Uterus (tissue), 4 donors: ENCODE measurements around the gene LRGUK. TPM values are rescaled to one million over a fixed set of nuclear protein-coding genes. Genes with fewer than 3 reads are reported as not detected.

ENCODE experiments used
- DNase-seq, 2 donors: peaks; one replicate each; pipeline ENCODE4 v3.0.0-alpha.2; 2019 to 2020
- H3K27ac ChIP-seq, 2 donors: fragments of 200-600 bp; sonication (generic); 1 replicate in 1 of 2; 2 replicates in 1 of 2; pipeline ENCODE4 v1.5.1; 2016 to 2018
- H3K27me3 ChIP-seq, 2 donors: fragments of 200-600 bp; sonication (generic); one replicate each; pipeline ENCODE4 v1.5.1; 2018 to 2019; ENCODE audit warnings: control low read depth in 1 of 2
- H3K36me3 ChIP-seq, 2 donors: fragments of 200-600 bp; sonication (generic); one replicate each; pipeline ENCODE4 v1.5.1; 2019; ENCODE audit warnings: control low read depth in 1 of 2
- H3K4me1 ChIP-seq, 2 donors: fragments of 200-600 bp; sonication (generic); one replicate each; pipeline ENCODE4 v1.5.1; 2018 to 2019; ENCODE audit warnings: control low read depth in 1 of 2
- H3K4me3 ChIP-seq, 2 donors: fragments of 200-600 bp; sonication (generic); 1 replicate in 1 of 2; 2 replicates in 1 of 2; pipeline ENCODE4 v1.5.1; 2018 to 2019; ENCODE audit warnings: mild to moderate bottlenecking in 1 of 2
- H3K9me3 ChIP-seq, 2 donors: fragments of 200-600 bp; sonication (generic); one replicate each; pipeline ENCODE4 v1.5.1; 2019; ENCODE audit warnings: control low read depth in 1 of 2
- POLR2A ChIP-seq, 2 donors: fragments of 450-650 bp; IDR thresholded peaks; one replicate each; pipeline ENCODE4 v1.6.1; 2016; ENCODE audit warnings: antibody characterized with exemption in 2 of 2, mild to moderate bottlenecking in 1 of 2, moderate library complexity in 1 of 2
- intact Hi-C: fragments of 100-400 bp; cut with DNase I; formaldehyde crosslinking; loops from one replicate; pipeline ENCODE4 v1.15.1; 2023; ENCODE audit warnings: low total_unique reads
- total RNA-seq, 4 donors: library from RNA; depleted of rRNA in 3 of 4; stranded (reverse); fragments of >200 nt in 3 of 4; gene quantifications; one replicate each; pipeline versions ENCODE4 v1.1.0 to v1.2.4, GENCODE V29; 2014 to 2023
- TF ChIP-seq, protein P1 (sequence below), 4 experiments: fragments of 200-600 bp in 2 of 4; fragments of 450-650 bp in 2 of 4; sonication (generic) in 2 of 4; IDR thresholded peaks; one replicate each; pipeline ENCODE4 v1.5.1; 2016 to 2019; ENCODE audit warnings: antibody characterized with exemption in 4 of 4, mild to moderate bottlenecking in 2 of 4, moderate library complexity in 1 of 4
- donor health status: DM: yes; HTN: yes; CAD: no.

The LRGUK gene
- total RNA-seq, 4 donors from 2014 or later = 0.91 to 3.8 (median 1.3) TPM; not detected in 1

DNA sequence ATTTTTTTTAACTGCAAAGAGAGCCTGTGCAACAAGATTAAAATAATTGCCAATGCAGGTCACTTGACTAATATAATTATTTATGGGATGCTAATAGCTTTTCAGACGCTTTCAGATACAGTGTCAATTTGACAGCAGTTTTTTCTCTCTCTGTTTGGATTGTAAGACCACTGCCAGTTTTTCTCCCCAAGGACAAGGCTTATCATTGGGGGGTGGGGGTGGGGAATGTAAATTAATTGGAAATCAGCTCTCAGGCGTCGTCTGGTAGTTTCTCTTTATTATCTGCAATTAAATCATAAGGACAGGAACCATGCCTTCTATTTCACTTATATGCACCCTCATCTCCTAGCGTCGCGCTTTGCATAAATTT, 559 bp upstream of the LRGUK start:
- no peak for DNase-seq
- Histone ChIP-seq H3K27ac (no peak overlapping the region), H3K4me1 (no peaks in the 10 kb centered on the region), H3K9me3 (no peaks in the 10 kb centered on the region), H3K27me3 (no peaks in the 10 kb centered on the region), H3K4me3 (peak overlapping the region; percentile 45 to 48), H3K36me3 (no peaks in the 10 kb centered on the region)
- TF ChIP-seq, protein P1, sequence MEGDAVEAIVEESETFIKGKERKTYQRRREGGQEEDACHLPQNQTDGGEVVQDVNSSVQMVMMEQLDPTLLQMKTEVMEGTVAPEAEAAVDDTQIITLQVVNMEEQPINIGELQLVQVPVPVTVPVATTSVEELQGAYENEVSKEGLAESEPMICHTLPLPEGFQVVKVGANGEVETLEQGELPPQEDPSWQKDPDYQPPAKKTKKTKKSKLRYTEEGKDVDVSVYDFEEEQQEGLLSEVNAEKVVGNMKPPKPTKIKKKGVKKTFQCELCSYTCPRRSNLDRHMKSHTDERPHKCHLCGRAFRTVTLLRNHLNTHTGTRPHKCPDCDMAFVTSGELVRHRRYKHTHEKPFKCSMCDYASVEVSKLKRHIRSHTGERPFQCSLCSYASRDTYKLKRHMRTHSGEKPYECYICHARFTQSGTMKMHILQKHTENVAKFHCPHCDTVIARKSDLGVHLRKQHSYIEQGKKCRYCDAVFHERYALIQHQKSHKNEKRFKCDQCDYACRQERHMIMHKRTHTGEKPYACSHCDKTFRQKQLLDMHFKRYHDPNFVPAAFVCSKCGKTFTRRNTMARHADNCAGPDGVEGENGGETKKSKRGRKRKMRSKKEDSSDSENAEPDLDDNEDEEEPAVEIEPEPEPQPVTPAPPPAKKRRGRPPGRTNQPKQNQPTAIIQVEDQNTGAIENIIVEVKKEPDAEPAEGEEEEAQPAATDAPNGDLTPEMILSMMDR (IDR thresholded peaks at IDR 0.05) = no peak
- TF ChIP-seq POLR2A (IDR thresholded peaks at IDR 0.05) = no peak
- intact Hi-C loops = no loop called here

DNA sequence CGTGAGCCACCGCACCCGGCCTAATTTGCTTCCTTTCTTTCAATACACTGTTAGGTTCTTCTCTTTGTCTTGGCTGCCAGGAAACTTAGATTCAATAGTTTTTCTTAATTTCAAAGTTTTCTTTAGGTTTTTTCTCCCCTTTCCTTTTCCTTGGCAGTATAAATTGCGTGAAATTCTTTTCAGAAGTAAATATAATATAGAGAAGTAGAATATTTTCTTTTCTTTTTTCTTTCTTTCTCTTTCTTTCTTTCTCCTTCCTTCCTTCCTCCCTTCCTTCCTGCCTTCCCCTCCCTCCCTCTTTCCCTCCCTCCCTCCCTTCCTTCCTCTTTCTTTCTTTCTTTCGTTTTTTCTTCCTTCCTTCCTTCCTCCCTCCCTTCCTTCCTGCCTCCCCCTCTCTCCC, 1.7 kb downstream of the LRGUK start:
- no peaks in the 10 kb centered on the region for H3K4me1 ChIP-seq
- no peak for TF ChIP-seq POLR2A (IDR thresholded peaks at IDR 0.05)
- TF ChIP-seq, protein P1 (IDR thresholded peaks at IDR 0.05) = no peak
- H3K9me3 ChIP-seq = no peaks in the 10 kb centered on the region
- H3K36me3 ChIP-seq = no peaks in the 10 kb centered on the region
- H3K4me3 ChIP-seq = no peak overlapping the region
- no peaks in the 10 kb centered on the region for H3K27me3 ChIP-seq
- no peak overlapping the region for H3K27ac ChIP-seq
- intact Hi-C loops = no loop called here
- no peak for DNase-seq

DNA sequence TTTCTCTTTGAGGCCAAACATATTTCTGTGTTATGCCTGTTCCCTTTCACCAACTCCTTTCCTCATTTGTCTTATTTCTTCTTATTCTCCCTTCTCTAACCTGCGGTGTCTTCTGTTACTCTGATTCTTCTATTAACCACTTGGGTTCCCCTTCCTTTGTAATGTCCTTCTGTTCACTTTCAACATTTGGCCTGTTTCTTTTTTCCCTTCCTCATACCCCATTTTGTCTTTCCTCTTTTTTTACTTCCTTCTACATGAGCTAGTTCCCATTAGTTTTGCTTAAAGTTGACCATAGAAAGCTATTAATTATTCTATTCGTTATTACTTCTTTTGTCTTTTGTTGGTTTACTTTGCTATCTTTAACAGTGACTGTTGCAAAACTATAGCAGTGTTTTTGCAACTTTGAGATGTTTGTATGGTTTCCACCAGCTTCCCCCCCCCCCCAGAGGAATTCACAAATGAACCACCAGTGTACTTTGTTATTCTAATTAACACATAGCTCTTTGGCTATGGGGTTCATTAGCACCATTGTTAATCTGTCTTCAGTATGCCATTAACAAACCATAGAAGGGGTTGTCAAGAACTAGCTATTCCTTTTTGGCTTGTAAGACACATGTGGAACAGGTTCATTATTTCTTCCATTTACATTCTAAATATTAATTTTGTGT, 2.9 kb downstream of the LRGUK start:
- H3K4me1 ChIP-seq = no peaks in the 10 kb centered on the region
- intact Hi-C loops = no loop called here
- no peaks in the 10 kb centered on the region for H3K36me3 ChIP-seq
- TF ChIP-seq POLR2A (IDR thresholded peaks at IDR 0.05) = no peak
- TF ChIP-seq, protein P1 (IDR thresholded peaks at IDR 0.05) = no peak
- no peak overlapping the region for H3K4me3 ChIP-seq
- no peaks in the 10 kb centered on the region for H3K9me3 ChIP-seq
- no peak for DNase-seq
- no peaks in the 10 kb centered on the region for H3K27me3 ChIP-seq
- no peak overlapping the region for H3K27ac ChIP-seq

DNA sequence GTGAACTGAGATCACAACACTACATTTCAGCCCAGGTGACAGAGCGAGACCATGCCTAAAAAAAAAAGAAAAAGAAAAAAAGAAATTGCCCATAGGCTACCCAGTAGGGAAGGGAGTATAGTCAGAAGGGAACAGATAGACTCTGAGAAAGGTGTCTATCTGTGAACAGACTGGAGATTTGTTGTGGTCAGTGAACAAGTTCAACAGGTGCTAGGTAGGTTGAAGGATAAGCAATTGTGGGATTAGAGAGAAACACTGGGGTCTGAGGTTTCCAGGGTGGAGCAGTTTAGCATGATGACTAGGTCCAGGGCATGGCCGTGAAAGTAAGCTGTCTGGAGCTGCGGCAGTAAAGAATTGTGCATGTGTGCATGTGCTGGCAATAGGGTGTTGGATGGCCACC, 6.9 kb downstream of the LRGUK start:
- Histone ChIP-seq H3K4me3 (no peak overlapping the region), H3K4me1 (no peaks in the 10 kb centered on the region), H3K27ac (no peak overlapping the region), H3K36me3 (no peaks in the 10 kb centered on the region), H3K27me3 (no peaks in the 10 kb centered on the region), H3K9me3 (no peaks in the 10 kb centered on the region)
- intact Hi-C loops = no loop called here
- TF ChIP-seq, protein P1 (IDR thresholded peaks at IDR 0.05) = no peak
- no peak for TF ChIP-seq POLR2A (IDR thresholded peaks at IDR 0.05)
- DNase-seq = no peak

DNA sequence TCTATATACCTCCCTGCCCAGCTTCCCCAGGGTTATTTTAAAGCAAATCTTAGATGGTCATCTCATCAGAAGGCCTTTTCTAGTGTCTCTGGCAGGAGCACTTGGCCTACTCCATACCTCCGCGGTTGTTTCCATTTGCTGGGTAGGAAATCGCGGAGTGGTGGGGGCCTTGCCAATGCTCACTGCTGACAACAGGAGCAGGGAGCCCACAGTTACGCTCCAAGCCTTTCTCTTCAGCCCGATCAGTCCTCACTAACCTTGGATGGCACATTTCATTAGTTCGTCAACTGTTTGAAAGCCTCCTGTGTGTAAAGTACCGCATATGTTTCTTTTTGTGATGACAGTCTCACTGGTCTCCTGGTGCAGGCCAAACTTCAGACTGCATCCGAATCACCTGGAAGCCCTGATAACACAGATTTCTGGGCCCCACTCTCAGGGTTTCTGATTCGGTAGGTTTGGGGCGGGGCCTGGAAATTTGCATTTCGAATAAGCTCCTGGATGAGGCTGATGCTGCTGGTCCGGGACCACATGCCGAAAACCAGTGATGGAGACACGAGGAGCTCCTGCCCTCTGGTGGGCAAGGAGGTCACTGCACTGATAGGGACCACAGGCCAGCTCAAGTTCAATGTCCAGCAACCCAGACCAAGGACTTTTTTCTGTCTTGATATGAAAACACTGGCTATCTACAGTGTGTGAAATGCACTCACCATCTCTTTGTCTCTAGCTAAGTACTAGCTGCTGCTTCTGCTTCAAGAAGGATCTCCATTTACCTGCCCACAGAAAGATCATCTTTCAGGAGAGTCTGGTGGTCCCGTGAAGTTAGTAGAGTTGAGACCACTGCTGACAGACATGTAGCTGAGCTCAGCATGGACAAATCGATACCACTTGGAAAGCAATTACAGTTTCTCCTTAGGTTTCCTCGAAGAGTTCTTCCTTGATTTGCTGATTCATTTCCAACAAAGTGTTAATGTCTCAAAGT, 14.0 kb downstream of the LRGUK start:
- Histone ChIP-seq H3K27ac (no peak overlapping the region), H3K36me3 (no peaks in the 10 kb centered on the region), H3K4me1 (no peaks in the 10 kb centered on the region), H3K4me3 (no peak overlapping the region), H3K9me3 (no peaks in the 10 kb centered on the region), H3K27me3 (no peaks in the 10 kb centered on the region)
- TF ChIP-seq POLR2A (IDR thresholded peaks at IDR 0.05) = no peak
- TF ChIP-seq, protein P1 (IDR thresholded peaks at IDR 0.05) = peak; percentile 62 to 83 (median 69)
- DNase-seq = peak; percentile 47 to 58
- intact Hi-C loops = no loop called here
